B cell (primary cell): ENCODE measurements around the gene EFHD2. TPM values are rescaled to one million over a fixed set of nuclear protein-coding genes. Genes with fewer than 3 reads are reported as not detected.

Experiments
- ATAC-seq: fragments of 200-7000 bp; cut with Tn5 transposase; one replicate; pipeline ENCODE4 v1.10.0; 2021; ENCODE audit warnings: low read depth, mild to moderate bottlenecking, moderate number of reproducible peaks, moderate library complexity
- CTCF ChIA-PET: fragments of 350-600 bp; sonication (Branson Sonifier 250); formaldehyde crosslinking; loops from one replicate; lab custom pipeline; 2021; ENCODE audit warnings: antibody characterized with exemption, inconsistent platforms; lab: Charles Lee
- POLR2A ChIA-PET: fragments of 350-600 bp; sonication (Branson Sonifier 250); formaldehyde crosslinking; loops from one replicate; lab custom pipeline; 2021; ENCODE audit warnings: antibody characterized with exemption; lab: Charles Lee
- DNase-seq: peaks from one replicate; pipeline ENCODE4 v3.0.0; 2013
- H2AFZ ChIP-seq: 2 replicates; pipeline ENCODE4 v1.6.1; 2012; ENCODE audit warnings: mild to moderate bottlenecking, low read depth, low read length; ENCODE audit not compliant: insufficient read depth, poor library complexity, severe bottlenecking
- H3K27ac ChIP-seq, 2 donors: 1 replicate in 1 of 2; 2 replicates in 1 of 2; pipeline ENCODE4 v1.5.1; 2012 to 2013; ENCODE audit warnings: low read length in 2 of 2, mild to moderate bottlenecking in 2 of 2, moderate library complexity in 1 of 2
- H3K27me3 ChIP-seq, 4 experiments: fragments of 200-600 bp in 1 of 4; sonication (generic) in 1 of 4; replicated peaks in 1 of 4; 1 replicate in 2 of 4; 2 replicates in 2 of 4; pipeline versions ENCODE4 v1.6.1 to v1.7.0; 2013 to 2016; ENCODE audit warnings: low read length in 3 of 4, mild to moderate bottlenecking in 2 of 4, mixed read lengths in 1 of 4, moderate library complexity in 1 of 4; ENCODE audit not compliant: insufficient read depth in 4 of 4, control insufficient read depth in 3 of 4; ENCODE audit errors: control extremely low read depth in 1 of 4
- H3K36me3 ChIP-seq, 2 experiments: replicated peaks in 1 of 2; 1 replicate in 1 of 2; 2 replicates in 1 of 2; pipeline versions ENCODE4 v1.6.1 to v1.7.1; 2013; ENCODE audit warnings: low read length in 1 of 2; ENCODE audit not compliant: insufficient read depth in 2 of 2, control insufficient read depth in 1 of 2; ENCODE audit errors: control extremely low read depth in 1 of 2, extremely low read depth in 1 of 2
- H3K4me1 ChIP-seq, 2 donors: fragments of 200-600 bp in 1 of 2; sonication (generic) in 1 of 2; 1 replicate in 1 of 2; 2 replicates in 1 of 2; pipeline versions ENCODE4 v1.5.1 to v1.6.1; 2013 to 2017; ENCODE audit warnings: low read length in 2 of 2; ENCODE audit not compliant: control insufficient read depth in 2 of 2, insufficient read depth in 2 of 2
- H3K4me2 ChIP-seq: replicated peaks from 2 replicates; pipeline ENCODE3; 2012; ENCODE audit warnings: mild to moderate bottlenecking, low read depth, low read length; ENCODE audit not compliant: poor library complexity, severe bottlenecking
- H3K4me3 ChIP-seq, 5 experiments: fragments of 200-600 bp in 1 of 5; sonication (generic) in 1 of 5; 1 replicate in 3 of 5; 2 replicates in 2 of 5; pipeline versions ENCODE4 v1.5.1 to v1.7.0; 2011 to 2016; ENCODE audit warnings: low read length in 4 of 5, mild to moderate bottlenecking in 4 of 5, low read depth in 2 of 5, control low read depth in 1 of 5, moderate library complexity in 1 of 5; ENCODE audit not compliant: insufficient read depth in 1 of 5; ENCODE audit errors: control extremely low read depth in 1 of 5, extremely low read depth in 1 of 5
- H3K79me2 ChIP-seq: fragments of 200-600 bp; sonication (generic); one replicate; pipeline ENCODE4 v1.6.0; 2016; ENCODE audit warnings: low read length; ENCODE audit not compliant: control insufficient read depth, insufficient read depth
- H3K9ac ChIP-seq: fragments of 200-600 bp; sonication (generic); 2 replicates; pipeline ENCODE4 v1.6.1; 2017; ENCODE audit warnings: mild to moderate bottlenecking, low read length, moderate library complexity
- H3K9me3 ChIP-seq, 3 donors: one replicate each; pipeline versions ENCODE4 v1.6.1 to v1.7.1; 2013; ENCODE audit warnings: low read length in 2 of 3; ENCODE audit not compliant: control insufficient read depth in 2 of 3, insufficient read depth in 1 of 3; ENCODE audit errors: control extremely low read depth in 1 of 3
- H4K20me1 ChIP-seq: 2 replicates; pipeline ENCODE4 v1.6.0; 2012; ENCODE audit warnings: mild to moderate bottlenecking, low read length; ENCODE audit not compliant: insufficient read depth, control insufficient read depth, poor library complexity, severe bottlenecking
- H3K27ac Mint-ChIP-seq: one replicate; pipeline ENCODE4 v1.8.0; 2021; ENCODE audit warnings: mixed read lengths
- H3K27me3 Mint-ChIP-seq: one replicate; pipeline ENCODE4 v1.8.0; 2021; ENCODE audit warnings: mixed read lengths
- H3K4me1 Mint-ChIP-seq: one replicate; pipeline ENCODE4 v1.8.0; 2021; ENCODE audit warnings: mixed read lengths
- H3K4me3 Mint-ChIP-seq: one replicate; pipeline ENCODE4 v1.8.0; 2021; ENCODE audit warnings: mixed read lengths
- H3K9me3 Mint-ChIP-seq: one replicate; pipeline ENCODE4 v1.8.0; 2022; ENCODE audit warnings: mixed read lengths; ENCODE audit not compliant: insufficient read depth
- EZH2 ChIP-seq: IDR thresholded peaks from 2 replicates; pipeline ENCODE4 v1.6.1; 2012; ENCODE audit warnings: borderline replicate concordance, low read depth, mild to moderate bottlenecking, moderate library complexity, low read length; ENCODE audit not compliant: insufficient read depth, poor library complexity, severe bottlenecking
- WGBS: methylation state at CpG from one replicate; pipeline ENCODE4 v1.1.5; 2013; ENCODE audit warnings: missing lambda C conversion rate; ENCODE audit not compliant: insufficient coverage; 5-methylcytosine and 5-hydroxymethylcytosine counted together
- intact Hi-C: fragments of 100-400 bp; cut with micrococcal nuclease; formaldehyde crosslinking; loops from one replicate; pipeline ENCODE4 v1.10.0; 2022
- polyA plus RNA-seq: library from polyadenylated mRNA; depleted of rRNA; stranded (reverse); fragments of >200 nt; gene quantifications from 2 replicates; pipeline ENCODE4 v1.2.3, GENCODE V29; 2012
- total RNA-seq, 2 donors: library from RNA; stranded (reverse); fragments of 120-200 nt in 1 of 2; gene quantifications; 1 replicate in 1 of 2; 2 replicates in 1 of 2; pipeline versions ENCODE4 v1.2.3 to v1.2.4, GENCODE V29; 2013 to 2022
- TF ChIP-seq, protein P1 (sequence below): fragments of 200-600 bp; IDR thresholded peaks from one replicate; pipeline ENCODE4 v1.8.0; 2022; ENCODE audit warnings: antibody characterized with exemption, mild to moderate bottlenecking

Gene EFHD2
- total and polyA plus RNA-seq, 2 donors (not counting 1 experiment from before 2014, with no cell fraction given) = 39.3 to 67.2 TPM

DNA sequence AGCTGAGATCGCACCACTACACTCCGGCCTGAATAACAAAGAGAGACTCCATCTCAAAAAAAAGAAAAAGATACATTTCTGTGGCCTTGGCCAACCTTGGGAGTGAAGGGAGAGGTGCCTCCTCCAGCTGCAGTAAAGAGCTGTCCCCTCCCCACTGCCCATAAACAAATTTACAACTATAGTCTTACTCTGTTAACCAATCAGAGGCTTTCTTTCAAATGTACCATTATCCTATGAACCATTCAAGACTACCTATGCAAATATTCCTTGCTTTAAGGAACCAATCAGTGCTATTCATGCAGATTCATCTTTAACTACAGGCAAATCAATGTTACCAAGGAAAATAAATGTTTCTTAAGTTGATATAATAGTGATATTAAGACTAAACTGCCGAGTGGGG is 67.2 kb downstream of the EFHD2 start:
- H4K20me1 ChIP-seq = no peaks in the 10 kb centered on the region
- H3K4me3 ChIP-seq = no peak overlapping the region
- no CpG with 5 or more reads among the region's 3 CpGs for WGBS
- Mint-ChIP-seq H3K4me3 (no peak overlapping the region), H3K4me1 (no peaks in the 10 kb centered on the region), H3K27ac (no peak overlapping the region), H3K9me3 (no peaks in the 10 kb centered on the region), H3K27me3 (no peaks in the 10 kb centered on the region)
- no peak for DNase-seq
- no peak overlapping the region for H2AFZ ChIP-seq
- intact Hi-C loops = no loop called here
- H3K27ac ChIP-seq = no peak overlapping the region
- no peak for TF ChIP-seq EZH2
- TF ChIP-seq, protein P1, sequence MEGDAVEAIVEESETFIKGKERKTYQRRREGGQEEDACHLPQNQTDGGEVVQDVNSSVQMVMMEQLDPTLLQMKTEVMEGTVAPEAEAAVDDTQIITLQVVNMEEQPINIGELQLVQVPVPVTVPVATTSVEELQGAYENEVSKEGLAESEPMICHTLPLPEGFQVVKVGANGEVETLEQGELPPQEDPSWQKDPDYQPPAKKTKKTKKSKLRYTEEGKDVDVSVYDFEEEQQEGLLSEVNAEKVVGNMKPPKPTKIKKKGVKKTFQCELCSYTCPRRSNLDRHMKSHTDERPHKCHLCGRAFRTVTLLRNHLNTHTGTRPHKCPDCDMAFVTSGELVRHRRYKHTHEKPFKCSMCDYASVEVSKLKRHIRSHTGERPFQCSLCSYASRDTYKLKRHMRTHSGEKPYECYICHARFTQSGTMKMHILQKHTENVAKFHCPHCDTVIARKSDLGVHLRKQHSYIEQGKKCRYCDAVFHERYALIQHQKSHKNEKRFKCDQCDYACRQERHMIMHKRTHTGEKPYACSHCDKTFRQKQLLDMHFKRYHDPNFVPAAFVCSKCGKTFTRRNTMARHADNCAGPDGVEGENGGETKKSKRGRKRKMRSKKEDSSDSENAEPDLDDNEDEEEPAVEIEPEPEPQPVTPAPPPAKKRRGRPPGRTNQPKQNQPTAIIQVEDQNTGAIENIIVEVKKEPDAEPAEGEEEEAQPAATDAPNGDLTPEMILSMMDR = no peak
- no peak overlapping the region for H3K4me2 ChIP-seq
- no peaks in the 10 kb centered on the region for H3K4me1 ChIP-seq
- no peak for ATAC-seq
- H3K9ac ChIP-seq = no peak overlapping the region
- no peaks in the 10 kb centered on the region for H3K36me3 ChIP-seq
- CTCF ChIA-PET = no interaction called here
- peaks cover 0 to 2% (median 0%) of the 10 kb centered on the region in 3 donors for H3K9me3 ChIP-seq
- no peaks in the 10 kb centered on the region for H3K79me2 ChIP-seq
- no peaks in the 10 kb centered on the region for H3K27me3 ChIP-seq
- POLR2A ChIA-PET = no interaction called here

DNA sequence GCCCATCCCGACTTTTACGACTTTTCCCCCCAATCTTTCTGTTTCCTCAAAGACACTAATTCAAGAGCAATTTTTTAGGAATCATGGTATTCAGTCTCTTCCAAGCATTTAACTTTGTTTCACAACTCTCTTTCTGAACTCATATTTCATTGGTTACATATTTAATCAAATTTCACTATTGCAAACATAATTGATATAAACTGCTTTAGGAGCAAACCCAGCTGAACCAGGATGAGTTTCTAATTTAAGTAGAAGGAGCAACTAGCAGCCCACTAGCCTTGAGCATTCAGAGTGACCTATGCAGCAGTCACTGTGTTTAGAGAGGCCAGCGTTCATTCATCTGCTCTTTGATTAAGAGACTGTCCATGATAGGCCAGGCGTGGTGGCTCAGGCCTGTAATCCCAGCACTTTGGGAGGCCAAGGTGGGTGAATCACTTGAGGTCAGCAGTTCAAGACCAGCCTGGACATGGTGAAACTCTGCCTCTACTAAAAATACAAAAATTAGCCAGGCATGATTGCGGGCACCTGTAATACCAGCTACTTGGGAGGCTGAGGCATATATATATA is 68.0 kb downstream of the EFHD2 start:
- H3K9ac ChIP-seq = no peak overlapping the region
- no peaks in the 10 kb centered on the region for H3K36me3 ChIP-seq
- no peak overlapping the region for H3K4me3 ChIP-seq
- POLR2A ChIA-PET = no interaction called here
- no peaks in the 10 kb centered on the region for H3K79me2 ChIP-seq
- no peak overlapping the region for H2AFZ ChIP-seq
- H3K9me3 Mint-ChIP-seq = no peaks in the 10 kb centered on the region
- H3K4me1 ChIP-seq = no peaks in the 10 kb centered on the region
- no peak for ATAC-seq
- H3K27ac Mint-ChIP-seq = no peak overlapping the region
- intact Hi-C loops = no loop called here
- no peak overlapping the region for H3K4me2 ChIP-seq
- CTCF ChIA-PET = no interaction called here
- H3K9me3 ChIP-seq = no peaks in the 10 kb centered on the region
- H3K27ac ChIP-seq = no peak overlapping the region
- no peaks in the 10 kb centered on the region for H3K4me1 Mint-ChIP-seq
- no peaks in the 10 kb centered on the region for H3K27me3 Mint-ChIP-seq
- 98% methylated on average over 4 of the region's 5 CpGs for WGBS
- H3K27me3 ChIP-seq = no peaks in the 10 kb centered on the region
- no peaks in the 10 kb centered on the region for H4K20me1 ChIP-seq
- H3K4me3 Mint-ChIP-seq = no peak overlapping the region
- DNase-seq = no peak
- TF ChIP-seq EZH2 = no peak
- TF ChIP-seq, protein P1 = no peak

Other genes starting within 250 kb of the EFHD2 start
- gene FHAD1, start 162.7 kb upstream of the EFHD2 start, total RNA-seq = not detected in 2 replicates
- gene FHAD1, start 162.7 kb upstream of the EFHD2 start, polyA plus RNA-seq = 0.03 TPM in 1 of 2 replicates, not detected in the other
- gene CTRC, start 28.6 kb downstream of the EFHD2 start, total RNA-seq = 0.51 TPM in 1 of 2 replicates, not detected in the other
- 0.39 and 1.3 TPM in 2 replicates for gene CTRC, start 28.6 kb downstream of the EFHD2 start, polyA plus RNA-seq
- not detected in 2 replicates for gene CELA2A, start 46.8 kb downstream of the EFHD2 start, total RNA-seq
- 0.16 TPM in 1 of 2 replicates, not detected in the other for gene CELA2A, start 46.8 kb downstream of the EFHD2 start, polyA plus RNA-seq
- not detected in 2 replicates for gene CELA2B, start 66.2 kb downstream of the EFHD2 start, total RNA-seq
- not detected in 2 replicates for gene CELA2B, start 66.2 kb downstream of the EFHD2 start, polyA plus RNA-seq
- gene CASP9, start 114.3 kb downstream of the EFHD2 start, total RNA-seq = 22.9 and 23.6 TPM in 2 replicates
- 16.8 and 17.9 TPM in 2 replicates for gene CASP9, start 114.3 kb downstream of the EFHD2 start, polyA plus RNA-seq
- 41.2 and 47.1 TPM in 2 replicates for gene DNAJC16, start 117.0 kb downstream of the EFHD2 start, total RNA-seq
- gene DNAJC16, start 117.0 kb downstream of the EFHD2 start, polyA plus RNA-seq = 15.1 and 16.9 TPM in 2 replicates
- 3.3 and 3.5 TPM in 2 replicates for gene AGMAT, start 175.2 kb downstream of the EFHD2 start, total RNA-seq
- gene AGMAT, start 175.2 kb downstream of the EFHD2 start, polyA plus RNA-seq = 2.7 and 3.7 TPM in 2 replicates
- gene DDI2, start 207.6 kb downstream of the EFHD2 start, total RNA-seq = 61.0 and 68.3 TPM in 2 replicates
- gene DDI2, start 207.6 kb downstream of the EFHD2 start, polyA plus RNA-seq = 8.5 and 12.2 TPM in 2 replicates